Measurements from ENCODE around the gene TRPM7.
"Not testable (repeated sequence)": the region's sequence is repeated elsewhere in the genome, so short reads cannot be mapped to it uniquely, and the experiment has no call there.

Gene TRPM7

GRCh38 chr15:50686469-50687301 is at the start of gene TRPM7:
Gene TRPM7 (minus strand): TSS chr15:50686797. CDS start chr15:50686533, 264 bp downstream.
- DNase-seq = peak; percentile 84

- DNase-seq = no peak
Measured at GRCh38 chr15:50735156-50735555, 48.6 kb upstream of the TRPM7 start.

GRCh38 chr15:50726315-50726714 is 39.7 kb upstream of the TRPM7 start:
- no peak for DNase-seq

GRCh38 chr15:50718700-50719125 is 32.1 kb upstream of the TRPM7 start:
- no peak for DNase-seq

- DNase-seq = no peak
Measured at GRCh38 chr15:50712018-50712417, 25.4 kb upstream of the TRPM7 start.

GRCh38 chr15:50710585-50710984 is 24.0 kb upstream of the TRPM7 start:
- DNase-seq = no peak

- DNase-seq = no peak
Measured at GRCh38 chr15:50707878-50708427, 21.4 kb upstream of the TRPM7 start.

- no peak for DNase-seq
Measured at GRCh38 chr15:50702762-50703334, 16.3 kb upstream of the TRPM7 start.

GRCh38 chr15:50698101-50698500 is 11.5 kb upstream of the TRPM7 start:
- no peak for DNase-seq

GRCh38 chr15:50697109-50697797 is 10.7 kb upstream of the TRPM7 start:
- no peak for DNase-seq

- not testable (repeated sequence) for DNase-seq
Measured at GRCh38 chr15:50694634-50695165, 8.1 kb upstream of the TRPM7 start.

GRCh38 chr15:50687302-50687902 is 805 bp upstream of the TRPM7 start:
- DNase-seq = no peak

- no peak for DNase-seq
Measured at GRCh38 chr15:50685976-50686468, 575 bp downstream of the TRPM7 start.

GRCh38 chr15:50685191-50685975 is 1.2 kb downstream of the TRPM7 start:
- no peak for DNase-seq

- DNase-seq = no peak
Measured at GRCh38 chr15:50681467-50681866, 5.1 kb downstream of the TRPM7 start.

GRCh38 chr15:50676799-50677483 is 9.7 kb downstream of the TRPM7 start:
- DNase-seq = no peak

- DNase-seq = no peak
Measured at GRCh38 chr15:50675535-50676144, 11.0 kb downstream of the TRPM7 start.

- no peak for DNase-seq
Measured at GRCh38 chr15:50670115-50670514, 16.5 kb downstream of the TRPM7 start.

GRCh38 chr15:50669611-50670010 is 17.0 kb downstream of the TRPM7 start:
- no peak for DNase-seq

GRCh38 chr15:50665938-50666337 is 20.7 kb downstream of the TRPM7 start:
- no peak for DNase-seq

GRCh38 chr15:50655555-50655954 is 31.0 kb downstream of the TRPM7 start:
- DNase-seq = no peak

Data from T1000 (cell line).